ENCODE results near the gene CTDSP2.

Gene CTDSP2

GRCh38 chr12:57770734-57771133 lies 75.8 kb downstream of the CTDSP2 start:
- H2AFZ ChIP-seq (ENCODE audit: low read depth, low read length, severe bottlenecking), result no peak overlapping the region
- peak overlapping the region; percentile 84 for H3K4me3 ChIP-seq (ENCODE audit: insufficient read depth, low read length, poor library complexity, severe bottlenecking)
- 0 out of 2 replicates have a peak, but pooled peaks cover 5% of the 10 kb centered on the region for H3F3A ChIP-seq (ENCODE audit: insufficient read depth)
- H3K36me3 ChIP-seq (ENCODE audit: low read length), result no peaks in the 10 kb centered on the region
- H3K27ac ChIP-seq (ENCODE audit: low read depth, low read length), result no peak overlapping the region
- no peaks in the 10 kb centered on the region for H3K9me3 ChIP-seq (ENCODE audit: insufficient read depth, low read length)
- H3K9ac ChIP-seq (ENCODE audit: low read length), result peak overlapping the region; percentile 70
- H3K4me2 ChIP-seq (ENCODE audit: low read depth, low read length, poor library complexity, severe bottlenecking), result peak overlapping the region; percentile 97
- H3K9me2 ChIP-seq (replicated peaks; ENCODE audit: insufficient read depth, low read length), result no peaks in the 10 kb centered on the region
- H3K27me3 ChIP-seq (ENCODE audit: low read length), result no peaks in the 10 kb centered on the region
- H3K79me2 ChIP-seq (ENCODE audit: insufficient read depth, low read length), result no peaks in the 10 kb centered on the region
- no peak for TF ChIP-seq EZH2phosphoT487 (conservative IDR thresholded peaks at IDR 0.05; ENCODE audit: low read length)
- TF ChIP-seq CTCF (IDR thresholded peaks at IDR 0.05; ENCODE audit: insufficient read depth, low read length, poor library complexity, severe bottlenecking), result no peak
- H4K20me1 ChIP-seq (ENCODE audit: low read depth, low read length), result no peaks in the 10 kb centered on the region

All from SU-DHL-6 (cell line).